H1 (cell line): ENCODE results near the gene C2orf81. TPM values are rescaled to one million over a fixed set of nuclear protein-coding genes. Genes with fewer than 3 reads are reported as not detected.

Source experiments
- CEBPB ChIP-seq: IDR thresholded peaks from 2 replicates; pipeline ENCODE4 v1.6.1; 2012; ENCODE audit warnings: low read depth, low read length
- CHD2 ChIP-seq: IDR thresholded peaks from 2 replicates; pipeline ENCODE4 v1.6.1; 2012; ENCODE audit warnings: low read length, improper control_type of control experiment
- FOSL1 ChIP-seq: IDR thresholded peaks from 2 replicates; pipeline ENCODE4 v1.6.1; 2011; ENCODE audit warnings: mild to moderate bottlenecking, low read depth, low read length, moderate library complexity; ENCODE audit not compliant: insufficient read depth
- KDM1A ChIP-seq: fragments of 200-600, 300-600 bp; sonication (generic); IDR thresholded peaks from 2 replicates; pipeline ENCODE4 v1.7.1; 2016; ENCODE audit warnings: mild to moderate bottlenecking, low read length, borderline replicate concordance
- KDM4A ChIP-seq: IDR thresholded peaks from one replicate; pipeline ENCODE4 v1.7.1; 2012; ENCODE audit warnings: low read depth, mild to moderate bottlenecking, moderate library complexity, low read length, inconsistent platforms; ENCODE audit not compliant: severe bottlenecking
- POLR2A ChIP-seq, 2 experiments: IDR thresholded peaks; 1 replicate in 1 of 2; 2 replicates in 1 of 2; pipeline ENCODE4 v1.6.1; 2011; ENCODE audit warnings: low read depth in 2 of 2, low read length in 2 of 2, mild to moderate bottlenecking in 2 of 2; ENCODE audit errors: control extremely low read depth in 1 of 2
- RXRA ChIP-seq: IDR thresholded peaks from 2 replicates; pipeline ENCODE4 v1.6.1; 2011; ENCODE audit warnings: low read depth, mild to moderate bottlenecking, low read length, moderate library complexity; ENCODE audit not compliant: insufficient read depth
- TAF1 ChIP-seq: IDR thresholded peaks from 2 replicates; pipeline ENCODE4 v1.6.1; 2011; ENCODE audit warnings: mild to moderate bottlenecking, low read depth, low read length
- TAF7 ChIP-seq: optimal IDR thresholded peaks from 2 replicates; pipeline ENCODE3; 2011; ENCODE audit warnings: low read depth, mild to moderate bottlenecking, inconsistent platforms, low read length, moderate library complexity, borderline replicate concordance
- polyA plus RNA-seq, 7 experiments: library from polyadenylated mRNA; depleted of rRNA in 3 of 7; stranded (reverse) in 5 of 7; unstranded in 2 of 7; fragments of >200 nt in 5 of 7; fragments of 200-250 nt in 2 of 7; gene quantifications; 1 replicate in 5 of 7; 2 replicates in 1 of 7; 4 replicates in 1 of 7; pipeline versions ENCODE4 v1.2.1 to v1.2.3, GENCODE V29; 2011 to 2013; ENCODE audit warnings: missing spikeins in 2 of 7, mixed read lengths in 2 of 7
- total RNA-seq: library from RNA; stranded (reverse); fragmentation: NEBNext Ultra II Directional; extraction: Animal tissue kit (Norgen Biotek cat#: 25700); gene quantifications from 2 replicates; pipeline ENCODE4 v1.2.1, GENCODE V29; 2021
- TF ChIP-seq, protein P1 (sequence below): fragments of 300-600 bp; sonication (generic); IDR thresholded peaks from 2 replicates; pipeline ENCODE4 v1.7.1; 2012; ENCODE audit warnings: low read length, moderate library complexity, mild to moderate bottlenecking, inconsistent platforms; ENCODE audit not compliant: insufficient replicate concordance
- TF ChIP-seq, protein P2 (sequence below): IDR thresholded peaks from 2 replicates; pipeline ENCODE4 v1.6.1; 2012; ENCODE audit warnings: inconsistent platforms

C2orf81 gene
- total and polyA plus RNA-seq, 2 of the 8 experiments (the other 6 are each of a cell fraction or from before 2014, with no cell fraction given): 1.6 to 3.3 TPM

DNA sequence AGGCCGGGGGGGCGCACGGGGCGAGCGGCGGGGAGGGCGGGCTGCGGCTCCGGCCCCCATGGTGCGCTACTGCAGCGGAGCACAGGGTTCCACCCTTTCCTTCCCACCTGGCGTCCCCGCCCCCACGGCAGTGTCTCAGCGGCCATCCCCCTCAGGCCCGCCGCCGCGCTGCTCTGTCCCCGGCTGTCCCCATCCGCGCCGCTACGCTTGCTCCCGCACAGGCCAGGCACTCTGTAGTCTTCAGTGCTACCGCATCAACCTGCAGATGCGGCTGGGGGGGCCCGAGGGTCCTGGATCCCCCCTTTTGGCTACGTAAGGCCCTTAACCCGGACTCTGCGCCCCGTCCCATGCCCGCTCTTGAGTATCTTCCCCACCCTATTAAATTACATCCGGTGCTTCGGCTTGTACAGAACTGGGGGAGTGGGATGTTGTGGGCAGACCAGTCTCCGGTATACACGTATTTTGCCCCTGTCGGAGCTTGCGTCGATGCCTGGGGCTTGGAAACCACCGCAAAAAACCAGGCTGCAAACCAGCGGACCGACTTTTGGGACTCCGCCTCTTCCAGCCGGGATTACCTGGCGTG is 36.2 kb upstream of the C2orf81 start (continued):
- TF ChIP-seq, protein P1, sequence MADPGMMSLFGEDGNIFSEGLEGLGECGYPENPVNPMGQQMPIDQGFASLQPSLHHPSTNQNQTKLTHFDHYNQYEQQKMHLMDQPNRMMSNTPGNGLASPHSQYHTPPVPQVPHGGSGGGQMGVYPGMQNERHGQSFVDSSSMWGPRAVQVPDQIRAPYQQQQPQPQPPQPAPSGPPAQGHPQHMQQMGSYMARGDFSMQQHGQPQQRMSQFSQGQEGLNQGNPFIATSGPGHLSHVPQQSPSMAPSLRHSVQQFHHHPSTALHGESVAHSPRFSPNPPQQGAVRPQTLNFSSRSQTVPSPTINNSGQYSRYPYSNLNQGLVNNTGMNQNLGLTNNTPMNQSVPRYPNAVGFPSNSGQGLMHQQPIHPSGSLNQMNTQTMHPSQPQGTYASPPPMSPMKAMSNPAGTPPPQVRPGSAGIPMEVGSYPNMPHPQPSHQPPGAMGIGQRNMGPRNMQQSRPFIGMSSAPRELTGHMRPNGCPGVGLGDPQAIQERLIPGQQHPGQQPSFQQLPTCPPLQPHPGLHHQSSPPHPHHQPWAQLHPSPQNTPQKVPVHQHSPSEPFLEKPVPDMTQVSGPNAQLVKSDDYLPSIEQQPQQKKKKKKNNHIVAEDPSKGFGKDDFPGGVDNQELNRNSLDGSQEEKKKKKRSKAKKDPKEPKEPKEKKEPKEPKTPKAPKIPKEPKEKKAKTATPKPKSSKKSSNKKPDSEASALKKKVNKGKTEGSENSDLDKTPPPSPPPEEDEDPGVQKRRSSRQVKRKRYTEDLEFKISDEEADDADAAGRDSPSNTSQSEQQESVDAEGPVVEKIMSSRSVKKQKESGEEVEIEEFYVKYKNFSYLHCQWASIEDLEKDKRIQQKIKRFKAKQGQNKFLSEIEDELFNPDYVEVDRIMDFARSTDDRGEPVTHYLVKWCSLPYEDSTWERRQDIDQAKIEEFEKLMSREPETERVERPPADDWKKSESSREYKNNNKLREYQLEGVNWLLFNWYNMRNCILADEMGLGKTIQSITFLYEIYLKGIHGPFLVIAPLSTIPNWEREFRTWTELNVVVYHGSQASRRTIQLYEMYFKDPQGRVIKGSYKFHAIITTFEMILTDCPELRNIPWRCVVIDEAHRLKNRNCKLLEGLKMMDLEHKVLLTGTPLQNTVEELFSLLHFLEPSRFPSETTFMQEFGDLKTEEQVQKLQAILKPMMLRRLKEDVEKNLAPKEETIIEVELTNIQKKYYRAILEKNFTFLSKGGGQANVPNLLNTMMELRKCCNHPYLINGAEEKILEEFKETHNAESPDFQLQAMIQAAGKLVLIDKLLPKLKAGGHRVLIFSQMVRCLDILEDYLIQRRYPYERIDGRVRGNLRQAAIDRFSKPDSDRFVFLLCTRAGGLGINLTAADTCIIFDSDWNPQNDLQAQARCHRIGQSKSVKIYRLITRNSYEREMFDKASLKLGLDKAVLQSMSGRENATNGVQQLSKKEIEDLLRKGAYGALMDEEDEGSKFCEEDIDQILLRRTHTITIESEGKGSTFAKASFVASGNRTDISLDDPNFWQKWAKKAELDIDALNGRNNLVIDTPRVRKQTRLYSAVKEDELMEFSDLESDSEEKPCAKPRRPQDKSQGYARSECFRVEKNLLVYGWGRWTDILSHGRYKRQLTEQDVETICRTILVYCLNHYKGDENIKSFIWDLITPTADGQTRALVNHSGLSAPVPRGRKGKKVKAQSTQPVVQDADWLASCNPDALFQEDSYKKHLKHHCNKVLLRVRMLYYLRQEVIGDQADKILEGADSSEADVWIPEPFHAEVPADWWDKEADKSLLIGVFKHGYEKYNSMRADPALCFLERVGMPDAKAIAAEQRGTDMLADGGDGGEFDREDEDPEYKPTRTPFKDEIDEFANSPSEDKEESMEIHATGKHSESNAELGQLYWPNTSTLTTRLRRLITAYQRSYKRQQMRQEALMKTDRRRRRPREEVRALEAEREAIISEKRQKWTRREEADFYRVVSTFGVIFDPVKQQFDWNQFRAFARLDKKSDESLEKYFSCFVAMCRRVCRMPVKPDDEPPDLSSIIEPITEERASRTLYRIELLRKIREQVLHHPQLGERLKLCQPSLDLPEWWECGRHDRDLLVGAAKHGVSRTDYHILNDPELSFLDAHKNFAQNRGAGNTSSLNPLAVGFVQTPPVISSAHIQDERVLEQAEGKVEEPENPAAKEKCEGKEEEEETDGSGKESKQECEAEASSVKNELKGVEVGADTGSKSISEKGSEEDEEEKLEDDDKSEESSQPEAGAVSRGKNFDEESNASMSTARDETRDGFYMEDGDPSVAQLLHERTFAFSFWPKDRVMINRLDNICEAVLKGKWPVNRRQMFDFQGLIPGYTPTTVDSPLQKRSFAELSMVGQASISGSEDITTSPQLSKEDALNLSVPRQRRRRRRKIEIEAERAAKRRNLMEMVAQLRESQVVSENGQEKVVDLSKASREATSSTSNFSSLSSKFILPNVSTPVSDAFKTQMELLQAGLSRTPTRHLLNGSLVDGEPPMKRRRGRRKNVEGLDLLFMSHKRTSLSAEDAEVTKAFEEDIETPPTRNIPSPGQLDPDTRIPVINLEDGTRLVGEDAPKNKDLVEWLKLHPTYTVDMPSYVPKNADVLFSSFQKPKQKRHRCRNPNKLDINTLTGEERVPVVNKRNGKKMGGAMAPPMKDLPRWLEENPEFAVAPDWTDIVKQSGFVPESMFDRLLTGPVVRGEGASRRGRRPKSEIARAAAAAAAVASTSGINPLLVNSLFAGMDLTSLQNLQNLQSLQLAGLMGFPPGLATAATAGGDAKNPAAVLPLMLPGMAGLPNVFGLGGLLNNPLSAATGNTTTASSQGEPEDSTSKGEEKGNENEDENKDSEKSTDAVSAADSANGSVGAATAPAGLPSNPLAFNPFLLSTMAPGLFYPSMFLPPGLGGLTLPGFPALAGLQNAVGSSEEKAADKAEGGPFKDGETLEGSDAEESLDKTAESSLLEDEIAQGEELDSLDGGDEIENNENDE: no peak
- TF ChIP-seq FOSL1 (no peak), TAF7 (peak; percentile 11), CHD2 (no peak), KDM1A (peak; percentile 11; the same call in 1 of the 2 replicates), POLR2A (IDR thresholded peaks at IDR 0.05; ENCODE audit: control extremely low read depth in 1 of 2, low read depth in 2 of 2, low read length in 2 of 2) (peak in 1 of 2 experiments; percentile 35; a peak in 1 of 3 replicates), TAF1 (peak; percentile 87), KDM4A (peak; percentile 40), RXRA (no peak), CEBPB (no peak)
- TF ChIP-seq, protein P2, sequence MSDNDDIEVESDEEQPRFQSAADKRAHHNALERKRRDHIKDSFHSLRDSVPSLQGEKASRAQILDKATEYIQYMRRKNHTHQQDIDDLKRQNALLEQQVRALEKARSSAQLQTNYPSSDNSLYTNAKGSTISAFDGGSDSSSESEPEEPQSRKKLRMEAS: peak; percentile 56; the same call in 1 of the 2 replicates
